Epithelial cell of esophagus (primary cell): ENCODE results near the gene FHOD3.
A peak's percentile ranks its signal among the peaks of the same experiment; 100 is the strongest.

Experiments
- DNase-seq: peaks from one replicate; pipeline ENCODE4 v3.0.0; 2010; ENCODE audit warnings: low read depth
- H3K4me3 ChIP-seq: 2 replicates; pipeline ENCODE4 v1.5.1; 2011; ENCODE audit warnings: mild to moderate bottlenecking, low read length, control low read depth
- CTCF ChIP-seq: IDR thresholded peaks from 2 replicates; pipeline ENCODE4 v1.5.1; 2011; ENCODE audit warnings: low read depth, mild to moderate bottlenecking, low read length, control low read depth, inconsistent platforms; ENCODE audit not compliant: insufficient read depth; ENCODE audit errors: missing control alignments

Gene FHOD3

GRCh38 chr18:36297417-36298125, at the start of gene FHOD3:
TSS of gene FHOD3 (plus strand) at chr18:36297713. CDS start at chr18:36297836, 123 bp downstream.
- TF ChIP-seq CTCF = no peak
- DNase-seq = peak; percentile 30
- H3K4me3 ChIP-seq = peak within 1 kb of the TSS; percentile 50

- no peak for DNase-seq
- TF ChIP-seq CTCF = no peak
These were observed 48.1 kb upstream of the FHOD3 start for GRCh38 chr18:36249392-36249791.

GRCh38 chr18:36250827-36251226, 46.7 kb upstream of the FHOD3 start:
- no peak overlapping the region for H3K4me3 ChIP-seq
- TF ChIP-seq CTCF = no peak

More at GRCh38 chr18:36249392-36249791, 48.1 kb upstream of the FHOD3 start:
- H3K4me3 ChIP-seq = no peak overlapping the region

GRCh38 chr18:36255072-36255698, 42.3 kb upstream of the FHOD3 start:
- no peak for TF ChIP-seq CTCF
- no peak for DNase-seq
- no peak overlapping the region for H3K4me3 ChIP-seq

More at GRCh38 chr18:36250827-36251226, 46.7 kb upstream of the FHOD3 start:
- DNase-seq = no peak

- no peak for TF ChIP-seq CTCF
- no peak for DNase-seq
- H3K4me3 ChIP-seq = no peak overlapping the region
These were observed 41.4 kb upstream of the FHOD3 start for GRCh38 chr18:36256094-36256493.

GRCh38 chr18:36262971-36263370, 34.5 kb upstream of the FHOD3 start:
- no peak for TF ChIP-seq CTCF
- DNase-seq = no peak
- no peak overlapping the region for H3K4me3 ChIP-seq
